GM12878 (cell line): ENCODE measurements around the gene GLS. TPM values are rescaled to one million over a fixed set of nuclear protein-coding genes. Genes with fewer than 3 reads are reported as not detected.

Experiments used
- ATAC-seq: fragments of 200-7000 bp; cut with Tn5 transposase; 3 replicates; pipeline ENCODE4 v1.9.1; 2020; ENCODE audit warnings: mild to moderate bottlenecking, moderate library complexity
- BruUV-seq: library from RNA; stranded (reverse); fragments of 400-500 nt; replicated peaks from 2 replicates; lab custom pipeline; 2021; lab: Mats Ljungman, UMichigan
- CTCF ChIA-PET: fragments of 300-600 bp; sonication (Branson Sonifier 250); formaldehyde crosslinking; extraction: SDS; loops from one replicate; lab custom pipeline; 2021; ENCODE audit warnings: inconsistent platforms; lab: Yijun Ruan, JAX
- POLR2A ChIA-PET: fragments of 350-600 bp; formaldehyde crosslinking; extraction: SDS; loops from one replicate; lab custom pipeline; 2021; ENCODE audit warnings: inconsistent platforms; lab: Charles Lee
- RAD21 ChIA-PET: fragments of 300-600 bp; sonication (Branson Sonifier 250); formaldehyde crosslinking; loops from one replicate; lab custom pipeline; 2023; ENCODE audit warnings: antibody characterized with exemption; ENCODE audit not compliant: unreplicated experiment; lab: Charles Lee
- SMC1A ChIA-PET: fragments of 300-600 bp; sonication (Branson Sonifier 250); formaldehyde crosslinking; loops from one replicate; lab custom pipeline; 2023; ENCODE audit not compliant: unreplicated experiment, uncharacterized antibody; lab: Charles Lee
- DNase-seq: peaks from one replicate; pipeline ENCODE4 v3.0.0-alpha.2; 2011; ENCODE audit warnings: low read depth, low spot score
- FAIRE-seq: peaks from 3 replicates; lab custom pipeline; 2011; peaks lifted over from hg19 to GRCh38; lab: Jason Lieb, UNC
- H2AFZ ChIP-seq: 2 replicates; pipeline ENCODE4 v1.6.0; 2011; ENCODE audit warnings: low read depth, low read length, control low read depth; ENCODE audit not compliant: control insufficient read depth
- H3K27ac ChIP-seq: 2 replicates; pipeline ENCODE4 v1.5.1; 2011; ENCODE audit warnings: control low read depth; ENCODE audit not compliant: control insufficient read depth, insufficient read depth
- H3K27me3 ChIP-seq, 2 experiments: replicated peaks in 1 of 2; 2 replicates each; pipeline versions ENCODE4 v1.6.0 to v1.6.1; 2011; ENCODE audit warnings: low read length in 1 of 2; ENCODE audit not compliant: control insufficient read depth in 2 of 2, insufficient read depth in 2 of 2
- H3K36me3 ChIP-seq, 2 experiments: 2 replicates each; pipeline ENCODE4 v1.5.1; 2011; ENCODE audit warnings: low read length in 1 of 2; ENCODE audit not compliant: control insufficient read depth in 2 of 2, insufficient read depth in 2 of 2
- H3K4me1 ChIP-seq: 2 replicates; pipeline ENCODE4 v1.6.1; 2011; ENCODE audit warnings: mild to moderate bottlenecking, low read length, moderate library complexity, mixed read lengths; ENCODE audit not compliant: control insufficient read depth, insufficient read depth
- H3K4me2 ChIP-seq: 2 replicates; pipeline ENCODE4 v1.6.0; 2011; ENCODE audit warnings: control low read depth; ENCODE audit not compliant: control insufficient read depth, insufficient read depth
- H3K4me3 ChIP-seq: fragments of 200-600 bp; sonication (generic); 2 replicates; pipeline ENCODE4 v1.5.1; 2016
- H3K79me2 ChIP-seq: 2 replicates; pipeline ENCODE4 v1.6.0; 2011; ENCODE audit warnings: low read length; ENCODE audit not compliant: control insufficient read depth, insufficient read depth
- H3K9ac ChIP-seq: 2 replicates; pipeline ENCODE4 v1.8.0; 2011; ENCODE audit warnings: low read length, control low read depth, mixed read lengths; ENCODE audit not compliant: control insufficient read depth, insufficient read depth
- H3K9me3 ChIP-seq: replicated peaks from 3 replicates; pipeline ENCODE4 v1.5.1; 2011; ENCODE audit warnings: mild to moderate bottlenecking, low read length; ENCODE audit not compliant: control insufficient read depth, insufficient read depth
- H4K20me1 ChIP-seq: 2 replicates; pipeline ENCODE4 v1.6.0; 2011; ENCODE audit not compliant: control insufficient read depth, insufficient read depth
- EP300 ChIP-seq, 2 experiments: fragments of 150-350 bp in 1 of 2; IDR thresholded peaks; 2 replicates each; pipeline ENCODE4 v1.6.1; 2011 to 2012; ENCODE audit warnings: low read depth in 2 of 2, low read length in 2 of 2, borderline replicate concordance in 1 of 2, improper control_type of control experiment in 1 of 2, inconsistent platforms in 1 of 2; ENCODE audit not compliant: control insufficient read depth in 1 of 2
- HDGF ChIP-seq: fragments of 450-650 bp; IDR thresholded peaks from 2 replicates; pipeline ENCODE4 v1.6.1; 2016; ENCODE audit warnings: antibody characterized with exemption
- REST ChIP-seq: IDR thresholded peaks from 2 replicates; pipeline ENCODE4 v1.6.1; 2012; ENCODE audit warnings: mild to moderate bottlenecking, low read depth, low read length
- SMC3 ChIP-seq: IDR thresholded peaks from 2 replicates; pipeline ENCODE4 v1.6.1; 2011; ENCODE audit warnings: low read length, improper control_type of control experiment, borderline replicate concordance
- YY1 ChIP-seq: IDR thresholded peaks from 2 replicates; pipeline ENCODE4 v1.6.1; 2011; ENCODE audit warnings: low read depth, mild to moderate bottlenecking, low read length
- WGBS: methylation state at CpG from one replicate; pipeline ENCODE4 v1.1.6; 2016; ENCODE audit warnings: low lambda C conversion rate; ENCODE audit not compliant: insufficient replicate concordance, insufficient coverage; ENCODE audit errors: missing lambda C conversion rate; 5-methylcytosine and 5-hydroxymethylcytosine counted together
- in situ Hi-C: fragments of 300-500 bp; cut with MboI; formaldehyde crosslinking; loops from 9 replicates; pipeline ENCODE4 v1.14.3; 2018; ENCODE audit warnings: mixed read lengths
- intact Hi-C: fragments of 100-400 bp; cut with micrococcal nuclease; formaldehyde crosslinking; loops from one replicate; pipeline ENCODE4 v1.14.2; 2022; ENCODE audit not compliant: unreplicated experiment
- polyA plus RNA-seq, 11 experiments: library from polyadenylated mRNA; depleted of rRNA in 4 of 11; unstranded in 6 of 11; stranded (reverse) in 5 of 11; fragments of >200 nt; fragmentation: Nextera tagmentation in 4 of 11; fragmentation: Illumina TruSeq in 1 of 11; extraction: Ambion mirVana in 4 of 11; extraction: Trizol in 1 of 11; gene quantifications; 1 replicate in 1 of 11; 2 replicates in 10 of 11; pipeline versions ENCODE4 v1.2.1 to v1.2.3, GENCODE V29; 2011 to 2016; ENCODE audit warnings: inconsistent platforms in 2 of 11, missing spikeins in 2 of 11, low read depth in 1 of 11
- total RNA-seq, 4 experiments: library from RNA; depleted of rRNA in 3 of 4; stranded (reverse); fragments of >200 nt in 3 of 4; fragmentation: Illumina TruSeq in 1 of 4; extraction: Trizol in 1 of 4; gene quantifications; 2 replicates each; pipeline versions ENCODE4 v1.2.1 to v1.2.3, GENCODE V29; 2013 to 2021

The GLS gene
- total and polyA plus RNA-seq, 10 of the 15 experiments (the other 5 are each of a cell fraction or from before 2014, with no cell fraction given), result 15.7 to 145 (median 70.8) TPM

- H3K27ac ChIP-seq, result no peak overlapping the region
- no peak overlapping the region for H3K4me2 ChIP-seq
Observed at GRCh38 chr2:190837952-190838361, 42.7 kb upstream of the GLS start.

More at GRCh38 chr2:190837952-190838361, 42.7 kb upstream of the GLS start:
- ATAC-seq, result no peak
- no peaks in the 10 kb centered on the region for H3K27me3 ChIP-seq
- H3K36me3 ChIP-seq, result no peaks in the 10 kb centered on the region
- ChIA-PET CTCF (interaction anchor here (0.8 to 2.0 kb wide), 3 partner anchors 11 to 593 kb away, joined by 3 to 9 read pairs (median 5); no protein-coding TSS in a partner anchor), SMC1A (interaction anchor here (0.5 to 1.4 kb wide), 3 partner anchors 13 to 323 kb away, joined by 3 to 4 read pairs (median 3); no protein-coding TSS in a partner anchor), POLR2A (no interaction called here), RAD21 (interaction anchor here (1.5 kb wide), 1 partner anchor 12 kb away, joined by 7 read pairs; no protein-coding TSS in a partner anchor)
- DNase-seq, result no peak
- no peak overlapping the region for H3K4me3 ChIP-seq
- H2AFZ ChIP-seq, result no peak overlapping the region
- no peak overlapping the region for H3K9ac ChIP-seq
- intact Hi-C loops (no loop called here), in situ Hi-C loops (no loop called here)
- no peak for FAIRE-seq
- no peak for TF ChIP-seq YY1
- no peak for TF ChIP-seq SMC3
- no peak for TF ChIP-seq HDGF
- TF ChIP-seq REST, result no peak
- TF ChIP-seq EP300 (IDR thresholded peaks at IDR 0.05; ENCODE audit: borderline replicate concordance in 1 of 2, control insufficient read depth in 1 of 2, low read depth in 2 of 2, low read length in 2 of 2), result no peak
- 95% methylated on average over 3 of the region's 3 CpGs for WGBS
- H4K20me1 ChIP-seq, result no peaks in the 10 kb centered on the region
- no TSS peak for BruUV-seq
- H3K4me1 ChIP-seq, result no peaks in the 10 kb centered on the region
- no peaks in the 10 kb centered on the region for H3K79me2 ChIP-seq
- no peaks in the 10 kb centered on the region for H3K9me3 ChIP-seq
